GM19467 (cell line): Measurements from ENCODE around the gene SEC63.
"Not testable (repeated sequence)": the region's sequence is repeated elsewhere in the genome, so short reads cannot be mapped to it uniquely, and the experiment has no call there.

Experiments
- ATAC-seq: cut with Tn5 transposase; IDR thresholded peaks from one replicate; pipeline ENCODE4 v1.9.1; 2021; ENCODE audit warnings: mild to moderate bottlenecking, moderate library complexity; ENCODE audit not compliant: unreplicated experiment

SEC63 gene

GRCh38 chr6:107957909-107958688 lies at the start of gene SEC63:
Gene SEC63 (minus strand): TSS chr6:107958208. CDS start chr6:107958009, 199 bp downstream.
- peak; percentile 95 for ATAC-seq

GRCh38 chr6:108005961-108006360 lies 48.0 kb upstream of the SEC63 start:
- ATAC-seq: no peak

GRCh38 chr6:108004861-108005260 lies 46.9 kb upstream of the SEC63 start:
- ATAC-seq: no peak

- no peak for ATAC-seq
Observed at GRCh38 chr6:108002365-108003221, 44.6 kb upstream of the SEC63 start.

- ATAC-seq: no peak
Observed at GRCh38 chr6:108001696-108002231, 43.8 kb upstream of the SEC63 start.

- ATAC-seq: not testable (repeated sequence)
Observed at GRCh38 chr6:108000259-108000658, 42.3 kb upstream of the SEC63 start.

GRCh38 chr6:107999341-107999740 lies 41.3 kb upstream of the SEC63 start:
- no peak for ATAC-seq

GRCh38 chr6:107991772-107992550 lies 34.0 kb upstream of the SEC63 start:
- ATAC-seq: no peak

- no peak for ATAC-seq
Observed at GRCh38 chr6:107991061-107991460, 33.1 kb upstream of the SEC63 start.

GRCh38 chr6:107990587-107990986 lies 32.6 kb upstream of the SEC63 start:
- ATAC-seq: not testable (repeated sequence)

GRCh38 chr6:107989166-107990094 lies 31.4 kb upstream of the SEC63 start:
- no peak for ATAC-seq

GRCh38 chr6:107988570-107988969 lies 30.6 kb upstream of the SEC63 start:
- no peak for ATAC-seq

GRCh38 chr6:107987805-107988204 lies 29.8 kb upstream of the SEC63 start:
- no peak for ATAC-seq

- ATAC-seq: no peak
Observed at GRCh38 chr6:107985701-107986100, 27.7 kb upstream of the SEC63 start.

GRCh38 chr6:107983811-107984210 lies 25.8 kb upstream of the SEC63 start:
- ATAC-seq: no peak

- no peak for ATAC-seq
Observed at GRCh38 chr6:107982486-107982885, 24.5 kb upstream of the SEC63 start.

- ATAC-seq: no peak
Observed at GRCh38 chr6:107981695-107982094, 23.7 kb upstream of the SEC63 start.

GRCh38 chr6:107977283-107977682 lies 19.3 kb upstream of the SEC63 start:
- ATAC-seq: no peak

- ATAC-seq: no peak
Observed at GRCh38 chr6:107976155-107976783, 18.3 kb upstream of the SEC63 start.
